ENCODE results near the gene SPECC1L.
"Not testable (repeated sequence)": the region's sequence is repeated elsewhere in the genome, so short reads cannot be mapped to it uniquely, and the experiment has no call there.

DNA sequence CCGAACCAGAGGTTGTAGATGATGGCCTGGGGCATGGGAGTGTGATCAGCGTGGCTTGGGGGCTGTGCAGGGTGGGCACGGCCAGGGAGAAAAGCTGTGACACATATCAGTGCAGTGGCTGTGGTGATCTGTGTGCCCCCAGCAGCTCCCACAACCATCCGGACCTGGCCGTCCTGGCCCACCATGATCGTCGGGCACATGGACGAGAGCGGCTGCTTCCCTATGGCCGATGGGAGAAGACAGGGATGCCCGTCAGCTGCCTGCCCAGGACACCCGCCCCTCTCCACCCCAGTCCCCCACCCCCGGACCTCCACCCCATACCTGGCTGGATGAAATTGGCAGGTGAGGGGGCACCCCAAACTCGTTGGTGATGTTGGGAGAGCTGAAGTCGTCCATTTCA lies 22.0 kb upstream of the SPECC1L start:
- TF ChIP-seq GABPA, POLR2AphosphoS5 (IDR thresholded peaks at IDR 0.05; ENCODE audit: low read depth): not testable (repeated sequence)
